ENCODE data around the gene DPPA4.

The DPPA4 gene

GRCh38 chr3:109336291-109336861 is 970 bp downstream of the DPPA4 start:
- DNase-seq: no peak

- no peak for DNase-seq
Measured at GRCh38 chr3:109334572-109334971, 2.8 kb downstream of the DPPA4 start.

- no peak for DNase-seq
Measured at GRCh38 chr3:109331692-109332091, 5.7 kb downstream of the DPPA4 start.

GRCh38 chr3:109330405-109330804 is 6.9 kb downstream of the DPPA4 start:
- DNase-seq: no peak

- no peak for DNase-seq
Measured at GRCh38 chr3:109328202-109328601, 9.1 kb downstream of the DPPA4 start.

- DNase-seq: no peak
Measured at GRCh38 chr3:109325657-109326056, 11.7 kb downstream of the DPPA4 start.

GRCh38 chr3:109325109-109325508 is 12.2 kb downstream of the DPPA4 start:
- DNase-seq: no peak

- DNase-seq: no peak
Measured at GRCh38 chr3:109316162-109316730, 21.1 kb downstream of the DPPA4 start, which contains the start of gene DPPA2. Gene DPPA2, minus strand, starts transcription at chr3:109316517. Its CDS starts 1,975 bp downstream, at chr3:109314542.

- no peak for DNase-seq
Measured at GRCh38 chr3:109313061-109313460, 24.3 kb downstream of the DPPA4 start.

GRCh38 chr3:109297496-109297895 is 39.9 kb downstream of the DPPA4 start:
- no peak for DNase-seq

GRCh38 chr3:109284071-109284470 is 53.3 kb downstream of the DPPA4 start:
- DNase-seq: no peak

GRCh38 chr3:109278546-109278945 is 58.8 kb downstream of the DPPA4 start:
- DNase-seq: no peak

GRCh38 chr3:109278141-109278540 is 59.2 kb downstream of the DPPA4 start:
- no peak for DNase-seq

All from NCI-H1694 (cell line).